Endothelial cell (in vitro differentiated cells): ENCODE measurements around the gene GPC2. TPM values are rescaled to one million over a fixed set of nuclear protein-coding genes. Genes with fewer than 3 reads are reported as not detected.
"Not testable (repeated sequence)": the region's sequence is repeated elsewhere in the genome, so short reads cannot be mapped to it uniquely, and the experiment has no call there.

ENCODE experiments used
- DNase-seq: peaks from one replicate; pipeline ENCODE4 v3.0.0; 2021; ENCODE audit warnings: low spot score
- H3K27ac Mint-ChIP-seq: one replicate; pipeline ENCODE4 v1.8.0; 2021; ENCODE audit warnings: mixed read lengths, inconsistent platforms; ENCODE audit not compliant: unreplicated experiment
- H3K27me3 Mint-ChIP-seq: one replicate; pipeline ENCODE4 v1.8.0; 2021; ENCODE audit warnings: mild to moderate bottlenecking, moderate library complexity, mixed read lengths, inconsistent platforms; ENCODE audit not compliant: unreplicated experiment
- H3K36me3 Mint-ChIP-seq: one replicate; pipeline ENCODE4 v1.8.0; 2021; ENCODE audit warnings: mild to moderate bottlenecking, low read depth, mixed read lengths, inconsistent platforms; ENCODE audit not compliant: unreplicated experiment
- H3K4me1 Mint-ChIP-seq: one replicate; pipeline ENCODE4 v1.8.0; 2021; ENCODE audit warnings: mild to moderate bottlenecking, mixed read lengths, inconsistent platforms; ENCODE audit not compliant: unreplicated experiment
- H3K4me3 Mint-ChIP-seq: one replicate; pipeline ENCODE4 v1.8.0; 2021; ENCODE audit warnings: mild to moderate bottlenecking, mixed read lengths, inconsistent platforms; ENCODE audit not compliant: unreplicated experiment
- H3K9me3 Mint-ChIP-seq: one replicate; pipeline ENCODE4 v1.8.0; 2021; ENCODE audit warnings: mixed read lengths, inconsistent platforms; ENCODE audit not compliant: unreplicated experiment
- total RNA-seq: library from RNA; stranded (reverse); fragmentation: NEBNext Ultra II Directional; extraction: Animal tissue kit (Norgen Biotek cat#: 25700); gene quantifications from one replicate; pipeline ENCODE4 v1.2.1, GENCODE V29; 2021; ENCODE audit not compliant: unreplicated experiment
- TF ChIP-seq, protein P1 (sequence below): fragments of 200-600 bp; sonication (generic); IDR thresholded peaks from one replicate; pipeline ENCODE4 v1.5.0; 2021; ENCODE audit warnings: antibody characterized with exemption; ENCODE audit not compliant: unreplicated experiment

Gene GPC2
- total RNA-seq, 1 donor from 2014 or later = 27.2 TPM

DNA sequence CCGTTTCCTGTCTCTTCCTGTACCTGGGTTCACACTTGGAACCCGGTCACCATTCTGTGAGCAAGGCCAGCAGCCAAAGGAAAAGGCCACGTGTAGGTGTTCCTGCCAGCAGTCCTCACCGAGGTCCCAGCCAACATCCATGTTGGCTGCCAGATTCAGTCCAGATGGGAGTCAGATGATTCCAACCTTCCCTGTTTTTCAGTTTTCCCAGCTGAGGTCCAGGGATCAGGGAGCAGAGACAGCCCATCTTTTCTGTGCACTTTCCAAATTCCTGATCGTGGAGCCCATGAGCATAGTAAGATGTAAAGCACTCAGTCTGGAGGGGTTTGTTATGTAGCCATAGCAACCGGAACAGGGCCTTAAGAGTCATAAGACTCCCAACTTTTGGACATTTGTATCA, 38.7 kb upstream of the GPC2 start:
- peak overlapping the region; percentile 48 for H3K27ac Mint-ChIP-seq

DNA sequence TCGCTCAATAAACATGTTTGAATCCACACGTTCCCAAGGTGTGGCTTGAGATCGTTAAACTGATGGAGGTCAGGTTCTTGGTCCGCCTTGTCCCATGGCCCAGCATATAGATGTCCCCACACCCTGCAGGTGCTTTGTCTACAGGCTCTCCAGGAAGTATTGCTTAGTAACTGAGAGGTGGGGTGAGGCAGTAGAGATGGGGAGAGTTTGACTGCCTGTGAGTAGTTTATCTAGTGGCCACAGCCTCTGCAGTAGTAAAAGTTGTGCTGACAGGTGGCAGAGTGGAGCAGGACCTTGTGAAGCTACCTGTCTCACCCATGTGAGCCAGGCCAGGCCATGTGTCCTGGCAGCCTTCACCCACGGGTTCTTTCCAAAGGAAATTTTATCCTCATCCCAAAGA, 37.2 kb upstream of the GPC2 start:
- H3K4me3 Mint-ChIP-seq, H3K27ac Mint-ChIP-seq, H3K9me3 Mint-ChIP-seq, DNase-seq, H3K4me1 Mint-ChIP-seq: not testable (repeated sequence)
- Mint-ChIP-seq H3K36me3 (peaks cover 20% of the 10 kb centered on the region), H3K27me3 (peaks cover 14% of the 10 kb centered on the region)

More for the DNA sequence above, 38.7 kb upstream of the GPC2 start:
- no peak for DNase-seq
- Mint-ChIP-seq H3K4me3 (no peak overlapping the region), H3K36me3 (peaks cover 14% of the 10 kb centered on the region), H3K4me1 (peaks cover 7% of the 10 kb centered on the region), H3K9me3 (no peaks in the 10 kb centered on the region), H3K27me3 (peaks cover 8% of the 10 kb centered on the region)
- TF ChIP-seq, protein P1, sequence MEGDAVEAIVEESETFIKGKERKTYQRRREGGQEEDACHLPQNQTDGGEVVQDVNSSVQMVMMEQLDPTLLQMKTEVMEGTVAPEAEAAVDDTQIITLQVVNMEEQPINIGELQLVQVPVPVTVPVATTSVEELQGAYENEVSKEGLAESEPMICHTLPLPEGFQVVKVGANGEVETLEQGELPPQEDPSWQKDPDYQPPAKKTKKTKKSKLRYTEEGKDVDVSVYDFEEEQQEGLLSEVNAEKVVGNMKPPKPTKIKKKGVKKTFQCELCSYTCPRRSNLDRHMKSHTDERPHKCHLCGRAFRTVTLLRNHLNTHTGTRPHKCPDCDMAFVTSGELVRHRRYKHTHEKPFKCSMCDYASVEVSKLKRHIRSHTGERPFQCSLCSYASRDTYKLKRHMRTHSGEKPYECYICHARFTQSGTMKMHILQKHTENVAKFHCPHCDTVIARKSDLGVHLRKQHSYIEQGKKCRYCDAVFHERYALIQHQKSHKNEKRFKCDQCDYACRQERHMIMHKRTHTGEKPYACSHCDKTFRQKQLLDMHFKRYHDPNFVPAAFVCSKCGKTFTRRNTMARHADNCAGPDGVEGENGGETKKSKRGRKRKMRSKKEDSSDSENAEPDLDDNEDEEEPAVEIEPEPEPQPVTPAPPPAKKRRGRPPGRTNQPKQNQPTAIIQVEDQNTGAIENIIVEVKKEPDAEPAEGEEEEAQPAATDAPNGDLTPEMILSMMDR = no peak

DNA sequence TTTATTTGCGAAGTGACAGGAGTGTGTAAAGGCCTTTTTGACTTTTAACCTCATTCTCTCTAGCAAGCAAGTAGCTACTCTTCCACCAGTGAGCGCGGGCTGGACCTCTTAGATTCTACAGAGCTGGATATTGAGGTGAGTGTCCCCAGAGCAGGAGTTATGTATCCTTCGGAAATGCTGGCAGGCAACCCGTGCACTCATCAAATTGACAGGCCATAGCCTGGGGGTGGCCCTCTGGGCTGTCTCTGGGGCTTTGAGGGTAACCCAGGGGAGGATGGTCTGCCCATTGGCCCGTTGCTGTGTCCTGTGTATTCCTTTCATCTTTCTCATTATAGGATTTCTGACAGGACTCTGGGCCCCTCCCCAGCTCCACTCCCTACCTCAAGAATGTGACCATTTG, 36.5 kb upstream of the GPC2 start:
- Mint-ChIP-seq H3K36me3 (peaks cover 14% of the 10 kb centered on the region), H3K27me3 (peaks cover 10% of the 10 kb centered on the region)

DNA sequence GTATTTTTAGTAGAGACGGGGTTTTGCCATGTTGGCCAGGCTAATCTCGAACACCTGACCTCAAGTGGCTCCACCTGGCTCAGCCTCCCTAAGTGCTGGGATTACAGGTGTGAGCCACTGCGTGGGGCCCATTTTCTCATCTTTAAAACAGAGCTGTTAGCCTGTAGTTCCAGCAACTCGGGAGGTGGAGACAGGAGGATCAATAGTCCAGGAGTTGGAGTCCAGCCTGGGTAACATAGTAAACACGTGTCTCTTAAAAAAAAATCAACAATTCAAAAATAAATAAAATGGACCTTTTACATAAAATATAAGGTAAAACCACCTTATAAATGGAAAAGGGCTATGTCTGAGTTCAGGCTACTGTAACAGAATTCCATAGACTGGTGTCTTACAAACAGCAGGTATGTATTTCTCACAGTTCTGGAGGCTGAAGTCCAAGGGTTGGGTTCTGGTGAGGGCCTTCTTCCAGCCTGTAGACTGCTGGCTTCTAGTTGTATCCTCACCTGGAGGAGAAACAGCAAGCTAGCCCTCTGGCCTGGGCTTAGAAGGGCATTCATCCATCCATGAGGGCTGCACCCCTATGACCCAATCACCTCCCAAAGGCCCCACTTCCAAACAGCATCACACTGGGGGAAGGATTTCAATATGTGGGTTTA, 35.6 kb upstream of the GPC2 start:
- no peaks in the 10 kb centered on the region for H3K9me3 Mint-ChIP-seq

More for the DNA sequence above, 36.5 kb upstream of the GPC2 start:
- Mint-ChIP-seq H3K4me1 (peaks cover 7% of the 10 kb centered on the region), H3K4me3 (no peak overlapping the region), H3K9me3 (no peaks in the 10 kb centered on the region), H3K27ac (no peak overlapping the region)
- TF ChIP-seq, protein P1 = no peak
- DNase-seq = no peak

DNA sequence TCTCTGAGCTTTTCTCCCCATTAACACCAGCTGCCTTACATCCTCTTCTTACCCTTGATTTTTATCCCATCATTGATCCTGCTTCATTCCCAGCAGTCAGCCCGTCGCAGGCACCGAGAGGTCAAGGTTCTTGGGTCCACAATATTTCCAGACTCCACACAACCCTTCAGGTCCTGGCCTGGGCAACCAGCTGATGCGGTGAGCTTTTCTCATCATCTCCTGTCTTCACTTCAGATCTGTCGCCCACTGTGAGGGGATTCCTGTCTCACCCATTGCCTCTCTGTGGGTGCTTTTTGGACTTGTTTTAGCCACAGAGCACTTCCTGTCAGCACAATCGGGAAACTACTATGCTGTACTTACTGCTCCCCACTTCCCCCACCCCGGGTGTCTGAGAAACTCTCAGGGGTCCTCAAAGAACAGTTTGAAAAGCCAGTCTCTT, 34.2 kb upstream of the GPC2 start:
- TF ChIP-seq, protein P1 = no peak
- Mint-ChIP-seq H3K36me3 (peaks cover 6% of the 10 kb centered on the region), H3K4me1 (peaks cover 7% of the 10 kb centered on the region), H3K4me3 (peak overlapping the region; percentile 0), H3K27me3 (peaks cover 9% of the 10 kb centered on the region), H3K27ac (no peak overlapping the region), H3K9me3 (no peaks in the 10 kb centered on the region)
- DNase-seq = no peak

More for the DNA sequence above, 35.6 kb upstream of the GPC2 start:
- Mint-ChIP-seq H3K27ac (no peak overlapping the region), H3K27me3 (peaks cover 9% of the 10 kb centered on the region), H3K4me1 (peaks cover 7% of the 10 kb centered on the region), H3K4me3 (no peak overlapping the region), H3K36me3 (peaks cover 11% of the 10 kb centered on the region)
- DNase-seq = no peak
- TF ChIP-seq, protein P1 = no peak
